Activated naive CD4-positive, alpha-beta T cell treated with anti-CD3 and anti-CD28 coated beads, Interleukin-2, amount 50 U/mL, for 24 hours (primary cell): ENCODE measurements around the gene CD160.
"Not testable (repeated sequence)": the region's sequence is repeated elsewhere in the genome, so short reads cannot be mapped to it uniquely, and the experiment has no call there.

ENCODE experiments used
- H3K27ac Mint-ChIP-seq: one replicate; pipeline ENCODE4 v1.8.0; 2021; ENCODE audit warnings: mild to moderate bottlenecking, mixed read lengths
- H3K27me3 Mint-ChIP-seq: one replicate; pipeline ENCODE4 v1.8.0; 2021; ENCODE audit warnings: mixed read lengths
- H3K36me3 Mint-ChIP-seq: one replicate; pipeline ENCODE4 v1.8.0; 2021; ENCODE audit warnings: mixed read lengths
- H3K4me1 Mint-ChIP-seq: one replicate; pipeline ENCODE4 v1.8.0; 2021; ENCODE audit warnings: mixed read lengths
- H3K4me3 Mint-ChIP-seq: one replicate; pipeline ENCODE4 v1.8.0; 2021; ENCODE audit warnings: mild to moderate bottlenecking, mixed read lengths
- H3K9me3 Mint-ChIP-seq: one replicate; pipeline ENCODE4 v1.8.0; 2021; ENCODE audit warnings: mixed read lengths

Gene CD160

DNA sequence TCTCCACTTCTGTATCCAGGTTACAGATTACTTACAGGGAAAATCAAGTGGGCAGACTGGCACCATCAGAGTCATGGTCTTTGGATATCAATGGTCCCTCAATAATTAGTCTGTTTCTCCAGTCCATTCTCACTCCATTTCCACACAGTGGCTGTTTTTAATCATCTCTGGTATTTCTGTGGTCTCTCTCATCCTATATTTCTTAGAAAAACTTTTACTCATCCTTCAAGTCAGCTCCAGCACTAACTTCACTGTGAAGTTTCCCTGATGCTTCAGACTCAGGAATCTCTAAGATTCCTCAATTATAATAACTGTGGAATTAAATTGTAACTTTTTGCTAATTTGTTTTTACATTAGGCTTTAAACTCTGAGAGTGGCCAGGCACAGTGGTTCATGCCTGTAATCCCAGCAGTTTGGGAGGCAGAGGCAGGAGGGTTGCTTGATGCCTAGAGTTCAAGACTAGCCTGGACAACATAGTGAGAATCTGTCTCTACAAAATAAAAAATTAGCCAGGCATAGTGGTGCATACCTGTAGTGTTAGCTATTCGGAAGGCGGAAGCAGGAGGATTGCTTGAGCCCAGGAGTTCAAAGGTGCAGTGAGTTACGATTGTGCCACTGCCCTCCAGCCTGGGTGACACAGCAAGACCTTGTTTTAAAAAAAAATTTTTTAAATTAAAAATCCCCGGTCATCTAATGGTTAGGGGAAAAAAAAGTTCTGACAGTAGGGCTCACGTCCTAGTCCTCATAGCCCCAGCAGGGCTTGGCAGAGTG is 10.6 kb downstream of the CD160 start:
- H3K36me3 Mint-ChIP-seq = peaks cover 1% of the 10 kb centered on the region
- H3K4me3 Mint-ChIP-seq = no peak overlapping the region
- H3K27me3 Mint-ChIP-seq = no peaks in the 10 kb centered on the region
- no peaks in the 10 kb centered on the region for H3K9me3 Mint-ChIP-seq
- no peak overlapping the region for H3K27ac Mint-ChIP-seq
- no peaks in the 10 kb centered on the region for H3K4me1 Mint-ChIP-seq

DNA sequence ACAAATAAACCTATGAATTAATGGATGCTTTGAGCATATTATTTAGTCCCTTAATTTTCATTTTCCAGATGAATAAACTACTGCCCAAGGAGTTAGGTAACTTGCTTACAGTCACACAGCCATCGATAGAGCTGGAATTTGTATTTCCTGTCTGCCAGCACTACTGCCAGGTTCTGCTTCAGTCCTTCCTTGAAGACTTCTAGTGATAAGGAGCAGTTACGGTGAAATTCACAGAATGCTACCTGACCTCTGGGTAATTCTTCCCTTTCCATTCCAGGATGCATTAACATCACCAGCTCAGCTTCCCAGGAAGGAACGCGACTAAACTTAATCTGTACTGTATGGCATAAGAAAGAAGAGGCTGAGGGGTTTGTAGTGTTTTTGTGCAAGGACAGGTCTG is 11.2 kb downstream of the CD160 start:
- no peak overlapping the region for H3K27ac Mint-ChIP-seq
- no peak overlapping the region for H3K4me3 Mint-ChIP-seq
- peaks cover 1% of the 10 kb centered on the region for H3K36me3 Mint-ChIP-seq
- H3K27me3 Mint-ChIP-seq = no peaks in the 10 kb centered on the region
- H3K9me3 Mint-ChIP-seq = no peaks in the 10 kb centered on the region
- no peaks in the 10 kb centered on the region for H3K4me1 Mint-ChIP-seq

DNA sequence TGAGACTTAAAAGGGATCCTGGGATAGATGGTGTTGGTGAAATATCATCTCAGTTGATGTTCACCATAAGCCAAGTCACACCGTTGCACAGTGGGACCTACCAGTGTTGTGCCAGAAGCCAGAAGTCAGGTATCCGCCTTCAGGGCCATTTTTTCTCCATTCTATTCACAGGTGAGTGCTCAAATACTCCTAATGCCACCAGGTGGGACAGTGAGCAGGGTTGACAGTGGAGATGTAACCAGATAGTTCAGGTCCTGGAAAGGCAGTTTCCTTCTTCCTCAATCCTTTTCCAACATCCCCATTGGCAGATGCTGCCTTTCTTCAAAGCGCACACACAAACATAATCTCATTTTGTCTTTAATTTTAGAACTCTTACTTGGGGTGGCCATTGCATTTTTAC is 11.6 kb downstream of the CD160 start:
- H3K4me3 Mint-ChIP-seq = no peak overlapping the region
- H3K9me3 Mint-ChIP-seq = no peaks in the 10 kb centered on the region
- peaks cover under 1% of the 10 kb centered on the region for H3K36me3 Mint-ChIP-seq
- no peaks in the 10 kb centered on the region for H3K27me3 Mint-ChIP-seq
- no peak overlapping the region for H3K27ac Mint-ChIP-seq
- H3K4me1 Mint-ChIP-seq = no peaks in the 10 kb centered on the region

DNA sequence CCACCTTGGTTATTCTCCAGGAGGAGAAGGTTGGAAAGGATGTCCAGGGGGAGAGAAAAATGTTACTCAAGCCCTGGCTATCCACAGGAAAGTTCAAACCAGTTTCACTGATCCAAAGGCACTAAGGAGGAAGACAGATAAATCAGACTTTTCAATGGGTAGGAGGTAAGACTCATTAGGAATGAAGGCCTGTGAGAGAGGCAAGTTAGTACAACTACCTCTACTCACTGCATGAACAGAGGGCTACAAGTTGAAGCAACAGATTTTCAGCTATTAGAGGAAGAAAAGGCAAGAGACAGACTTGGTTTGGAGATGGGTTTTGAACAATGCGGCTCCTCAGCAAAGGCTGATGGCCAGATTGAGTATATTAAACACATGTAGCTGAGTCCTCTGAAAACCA is 16.9 kb downstream of the CD160 start:
- H3K9me3 Mint-ChIP-seq = no peaks in the 10 kb centered on the region
- H3K27me3 Mint-ChIP-seq = no peaks in the 10 kb centered on the region
- H3K4me1 Mint-ChIP-seq = no peaks in the 10 kb centered on the region
- no peak overlapping the region for H3K4me3 Mint-ChIP-seq
- H3K36me3 Mint-ChIP-seq = no peaks in the 10 kb centered on the region
- no peak overlapping the region for H3K27ac Mint-ChIP-seq

DNA sequence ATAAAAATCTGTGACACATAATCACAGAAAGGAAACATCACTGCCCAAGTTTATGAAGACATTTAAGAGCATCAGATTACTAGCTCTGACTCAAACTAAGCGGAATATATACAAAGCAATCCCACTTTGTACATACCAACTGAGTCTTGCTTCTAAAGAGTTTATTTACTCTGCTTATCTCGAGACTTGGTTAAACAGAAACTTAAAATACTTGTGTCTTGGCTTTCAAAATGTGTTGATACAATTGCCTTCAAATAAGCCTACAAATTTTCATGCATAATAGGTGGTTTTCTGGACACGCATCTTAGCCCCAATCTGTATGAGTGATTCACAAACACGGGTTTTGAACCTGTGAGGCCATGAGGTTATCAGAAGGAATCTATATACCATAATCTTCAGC is 21.0 kb downstream of the CD160 start:
- Mint-ChIP-seq H3K36me3 (peaks cover 13% of the 10 kb centered on the region), H3K27me3 (no peaks in the 10 kb centered on the region), H3K9me3 (no peaks in the 10 kb centered on the region), H3K4me1 (no peaks in the 10 kb centered on the region), H3K27ac (no peak overlapping the region), H3K4me3 (no peak overlapping the region)

DNA sequence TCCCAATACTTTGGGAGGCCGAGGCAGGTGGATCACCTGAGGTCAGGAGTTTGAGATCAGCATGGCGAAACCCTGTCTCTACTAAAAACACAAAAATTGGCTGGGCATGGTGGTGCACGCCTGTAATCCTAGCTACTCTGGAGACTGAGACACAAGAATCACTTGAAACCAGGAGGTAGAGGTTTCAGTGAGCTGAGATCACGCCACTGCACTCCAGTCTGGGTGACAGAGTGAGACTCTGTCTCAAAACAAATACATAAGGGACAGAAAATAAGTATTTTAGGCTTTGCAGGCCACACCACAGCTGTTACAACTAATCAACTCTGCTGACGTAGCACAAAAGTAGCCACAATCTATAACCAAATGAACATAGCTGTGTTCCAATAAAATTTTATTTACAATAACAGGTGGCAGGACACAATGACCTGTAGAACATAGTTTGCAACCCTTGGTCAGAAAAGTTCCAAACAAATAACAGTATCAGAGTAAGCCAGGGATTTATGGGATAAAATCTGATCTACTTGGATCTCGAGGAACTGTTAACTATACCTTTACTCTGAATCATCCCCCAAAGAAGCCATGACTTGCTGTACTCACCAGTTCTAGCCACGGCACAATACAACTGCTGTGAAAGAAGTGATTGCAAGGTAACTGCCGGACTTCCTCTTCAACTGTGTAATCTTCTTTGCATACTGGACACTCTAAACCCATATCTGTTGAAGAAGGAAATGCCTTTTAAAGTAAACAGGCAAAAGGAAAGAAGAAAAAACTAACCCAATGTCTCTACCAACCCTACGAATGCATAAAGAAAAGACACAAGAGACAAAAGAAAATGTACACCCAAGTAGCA is 28.3 kb downstream of the CD160 start:
- Mint-ChIP-seq H3K4me1 (no peaks in the 10 kb centered on the region), H3K27ac (no peak overlapping the region), H3K27me3 (no peaks in the 10 kb centered on the region), H3K36me3 (peaks cover 26% of the 10 kb centered on the region), H3K4me3 (no peak overlapping the region), H3K9me3 (no peaks in the 10 kb centered on the region)

DNA sequence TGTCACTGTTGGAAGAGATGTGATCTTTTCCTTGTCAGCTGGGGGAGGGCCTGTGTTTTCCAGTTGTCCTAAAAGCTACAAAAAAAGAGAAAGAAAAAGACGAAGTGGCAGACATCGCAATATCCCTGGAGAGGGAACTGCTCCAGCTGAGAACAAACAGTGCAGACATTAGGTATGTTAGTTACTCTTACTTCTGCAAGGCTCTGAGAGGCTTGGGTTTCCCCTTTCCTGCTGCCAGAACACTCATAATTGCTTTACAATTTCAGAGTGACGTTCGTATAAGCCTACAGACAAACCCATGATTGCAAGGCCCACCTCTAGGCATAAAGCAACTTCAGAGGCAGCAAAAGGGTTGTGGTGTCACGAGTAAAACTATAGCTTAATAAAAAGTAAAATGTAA is 31.1 kb downstream of the CD160 start:
- Mint-ChIP-seq H3K27me3 (no peaks in the 10 kb centered on the region), H3K36me3 (peaks cover 17% of the 10 kb centered on the region), H3K9me3 (no peaks in the 10 kb centered on the region), H3K4me1 (no peaks in the 10 kb centered on the region), H3K27ac (no peak overlapping the region), H3K4me3 (no peak overlapping the region)

DNA sequence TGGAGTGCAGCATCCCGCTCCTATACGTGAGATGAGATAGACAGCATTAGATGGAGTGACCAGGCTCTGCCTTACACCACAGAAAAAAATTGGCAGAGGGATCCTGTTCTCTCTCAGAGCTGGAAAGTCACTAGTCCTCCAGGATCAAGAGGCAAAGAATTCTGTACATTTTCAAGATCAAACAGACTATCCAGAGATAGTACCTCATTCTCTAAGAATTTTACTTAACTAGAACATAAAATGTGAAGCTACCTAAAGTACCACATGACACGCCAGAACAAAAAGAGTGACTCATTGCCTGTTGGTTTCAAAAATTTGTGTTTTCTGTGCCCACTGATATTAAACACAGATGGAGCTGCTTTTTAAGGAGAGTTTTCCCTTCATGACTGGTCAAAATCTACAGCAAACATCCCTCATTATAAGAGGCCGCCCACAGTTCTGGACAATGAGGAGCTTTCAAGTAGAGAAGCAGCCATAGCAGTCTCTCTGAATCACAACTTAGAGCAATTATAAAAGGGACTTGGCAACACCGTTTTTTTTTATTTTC is 32.3 kb downstream of the CD160 start:
- no peaks in the 10 kb centered on the region for H3K9me3 Mint-ChIP-seq
- H3K4me1 Mint-ChIP-seq = no peaks in the 10 kb centered on the region
- no peak overlapping the region for H3K27ac Mint-ChIP-seq
- no peak overlapping the region for H3K4me3 Mint-ChIP-seq
- H3K27me3 Mint-ChIP-seq = no peaks in the 10 kb centered on the region
- peaks cover 17% of the 10 kb centered on the region for H3K36me3 Mint-ChIP-seq

DNA sequence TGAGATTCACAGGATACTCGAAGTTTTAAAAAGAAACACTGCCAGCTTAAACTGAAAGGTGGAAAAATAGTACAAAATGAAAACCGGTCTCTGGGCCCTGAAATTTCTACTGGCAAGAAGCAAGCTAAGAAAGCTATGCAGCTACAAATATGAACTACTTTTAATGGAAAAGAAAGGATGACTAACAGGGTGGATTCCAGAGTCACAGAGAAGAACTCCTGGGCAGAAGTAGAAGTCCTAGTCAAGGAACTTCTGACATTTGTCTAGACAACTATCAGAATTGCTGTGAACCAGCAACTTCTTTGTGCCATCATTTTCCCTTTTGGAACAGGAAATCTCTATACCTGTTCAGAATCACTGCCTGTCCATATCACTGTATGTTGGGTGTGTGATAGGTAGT is 38.1 kb downstream of the CD160 start:
- H3K4me3 Mint-ChIP-seq = no peak overlapping the region
- H3K27me3 Mint-ChIP-seq = no peaks in the 10 kb centered on the region
- no peaks in the 10 kb centered on the region for H3K4me1 Mint-ChIP-seq
- no peaks in the 10 kb centered on the region for H3K9me3 Mint-ChIP-seq
- H3K36me3 Mint-ChIP-seq = peaks cover 23% of the 10 kb centered on the region
- no peak overlapping the region for H3K27ac Mint-ChIP-seq

DNA sequence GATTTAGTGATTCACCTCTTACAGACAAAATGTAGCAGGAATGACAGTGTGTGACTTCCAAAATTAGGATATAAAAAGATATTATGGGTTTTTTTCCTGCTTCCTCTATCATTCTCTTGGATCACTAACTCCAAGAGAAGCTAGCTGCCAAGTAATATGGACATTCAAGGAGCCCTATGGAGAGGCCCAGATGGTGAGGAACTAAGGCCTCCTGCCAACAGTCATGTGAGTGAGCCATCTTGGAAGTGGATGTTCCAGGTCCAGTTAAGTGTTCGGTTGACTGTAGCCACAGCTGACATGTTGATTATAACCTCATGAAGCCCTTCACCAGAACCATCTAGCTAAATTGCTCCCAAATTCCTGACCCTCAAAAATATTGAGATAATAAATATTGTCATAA is 38.8 kb downstream of the CD160 start:
- Mint-ChIP-seq H3K27ac (no peak overlapping the region), H3K4me3 (no peak overlapping the region), H3K4me1 (no peaks in the 10 kb centered on the region), H3K27me3 (no peaks in the 10 kb centered on the region), H3K36me3 (peaks cover 24% of the 10 kb centered on the region), H3K9me3 (no peaks in the 10 kb centered on the region)

DNA sequence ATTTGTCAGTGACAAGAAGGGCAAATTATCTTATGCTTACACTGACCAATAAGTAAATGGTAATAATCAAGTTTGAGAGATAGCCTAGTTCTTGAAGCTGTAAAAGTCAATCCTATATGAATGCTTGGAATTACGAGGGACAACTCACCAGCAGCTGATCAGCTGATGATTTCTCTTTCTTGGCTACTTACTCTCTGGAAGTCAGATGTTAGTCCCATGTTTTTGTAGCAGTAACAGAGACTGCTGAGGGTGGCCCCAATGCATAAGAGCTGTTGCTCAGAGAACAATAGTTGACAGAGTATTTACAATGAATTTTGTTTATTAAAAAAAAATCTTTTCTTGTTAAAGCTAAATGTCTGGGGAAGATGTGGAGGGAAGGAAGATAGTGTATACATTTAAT is 39.3 kb downstream of the CD160 start:
- Mint-ChIP-seq H3K9me3 (no peaks in the 10 kb centered on the region), H3K27me3 (no peaks in the 10 kb centered on the region), H3K27ac (no peak overlapping the region), H3K4me1 (no peaks in the 10 kb centered on the region), H3K36me3 (peaks cover 25% of the 10 kb centered on the region), H3K4me3 (no peak overlapping the region)

DNA sequence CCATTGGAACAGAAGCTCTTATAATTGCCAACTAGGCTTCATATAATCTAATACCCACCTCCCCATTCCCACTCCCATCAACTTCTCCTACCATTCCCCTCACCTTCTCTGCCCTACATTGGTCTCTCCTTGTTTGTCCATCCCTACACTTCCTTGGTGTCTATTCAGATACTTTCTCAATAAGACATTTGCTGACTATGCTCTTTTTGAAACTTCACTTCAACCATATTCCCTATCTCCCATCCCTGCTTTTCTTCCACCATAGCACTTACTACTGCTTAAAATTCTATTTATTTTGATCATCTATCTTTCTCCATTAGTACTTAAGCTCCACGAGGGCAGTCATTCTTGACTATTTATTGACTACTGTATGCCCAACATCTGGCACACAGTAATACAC is 40.4 kb downstream of the CD160 start:
- no peak overlapping the region for H3K27ac Mint-ChIP-seq
- H3K4me1 Mint-ChIP-seq = no peaks in the 10 kb centered on the region
- H3K36me3 Mint-ChIP-seq = peaks cover 25% of the 10 kb centered on the region
- H3K9me3 Mint-ChIP-seq = no peaks in the 10 kb centered on the region
- H3K4me3 Mint-ChIP-seq = no peak overlapping the region
- no peaks in the 10 kb centered on the region for H3K27me3 Mint-ChIP-seq

DNA sequence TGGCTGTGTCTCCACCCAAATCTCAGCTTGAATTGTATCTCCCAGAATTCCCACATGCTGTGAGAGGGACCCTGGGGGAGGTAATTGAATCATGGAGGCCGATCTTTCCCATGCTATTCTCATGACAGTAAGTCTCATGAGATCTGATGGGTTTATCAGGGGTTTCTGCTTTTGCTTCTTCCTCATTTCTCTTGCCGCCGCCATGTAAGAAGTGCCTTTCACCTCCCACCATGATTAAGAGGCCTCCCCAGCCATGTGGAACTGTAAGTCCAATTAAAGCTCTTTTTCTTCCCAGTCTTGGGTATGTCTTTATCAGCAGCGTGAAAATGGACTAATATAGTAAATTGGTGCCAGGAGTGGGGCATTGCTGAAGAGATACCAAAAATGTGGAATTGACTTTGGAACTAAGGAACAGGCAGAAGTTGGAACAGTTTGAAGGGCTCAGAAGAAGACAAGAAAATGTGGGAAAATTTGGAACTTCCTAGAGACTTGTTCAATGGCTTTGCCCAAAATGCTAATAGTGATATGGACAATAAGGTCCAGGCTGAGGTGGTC is 41.2 kb downstream of the CD160 start:
- H3K36me3 Mint-ChIP-seq = peaks cover 26% of the 10 kb centered on the region
- H3K4me1 Mint-ChIP-seq = not testable (repeated sequence)

DNA sequence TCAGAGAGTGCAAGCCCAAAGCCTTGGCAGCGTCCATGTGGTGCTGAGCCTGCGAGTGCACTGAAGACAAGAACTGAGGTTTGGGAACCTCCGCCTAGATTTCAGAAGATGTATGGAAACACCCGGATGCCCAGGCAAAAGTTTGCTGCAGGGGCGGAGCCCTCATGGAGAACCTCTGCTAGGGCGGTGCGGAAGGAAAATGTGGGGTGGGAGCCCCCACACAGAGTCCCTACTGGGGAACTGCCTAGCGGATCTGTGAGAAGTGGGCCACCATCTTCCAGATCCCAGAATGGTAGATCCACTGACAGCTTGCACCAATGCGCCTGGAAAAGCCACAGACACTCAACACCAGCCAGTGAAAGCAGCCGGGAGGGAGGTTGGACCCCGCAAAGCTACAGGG is 42.2 kb downstream of the CD160 start:
- peaks cover 26% of the 10 kb centered on the region for H3K36me3 Mint-ChIP-seq
- not testable (repeated sequence) for H3K4me1 Mint-ChIP-seq, H3K27ac Mint-ChIP-seq, H3K9me3 Mint-ChIP-seq, H3K4me3 Mint-ChIP-seq, H3K27me3 Mint-ChIP-seq

More for the DNA sequence above, 41.2 kb downstream of the CD160 start:
- not testable (repeated sequence) for H3K9me3 Mint-ChIP-seq, H3K27me3 Mint-ChIP-seq, H3K4me3 Mint-ChIP-seq, H3K27ac Mint-ChIP-seq

DNA sequence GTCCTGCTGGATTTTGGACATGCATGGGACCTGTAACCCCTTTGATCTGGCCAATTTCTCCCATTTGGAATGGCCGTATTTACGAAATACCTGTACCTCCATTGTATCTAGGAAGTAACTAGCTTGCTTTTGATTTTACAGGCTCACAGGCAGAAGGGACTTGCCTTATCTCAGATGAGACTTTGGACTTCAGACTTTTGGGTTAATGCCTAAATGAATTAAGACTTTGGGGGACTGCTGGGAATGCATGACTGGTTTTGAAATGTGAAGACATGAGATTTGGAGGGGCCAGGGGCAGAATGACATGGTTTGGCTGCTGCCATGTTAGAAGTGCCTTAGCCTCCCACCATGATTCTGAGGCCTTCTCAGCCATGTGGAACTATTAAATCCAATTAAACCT is 42.7 kb downstream of the CD160 start:
- not testable (repeated sequence) for H3K4me3 Mint-ChIP-seq, H3K4me1 Mint-ChIP-seq, H3K9me3 Mint-ChIP-seq, H3K27ac Mint-ChIP-seq, H3K27me3 Mint-ChIP-seq
- peaks cover 26% of the 10 kb centered on the region for H3K36me3 Mint-ChIP-seq
